ENCODE results near the gene SH2D1B. TPM values are rescaled to one million over a fixed set of nuclear protein-coding genes. Genes with fewer than 3 reads are reported as not detected.

SH2D1B gene
- total and polyA plus RNA-seq, 5 experiments from 2014 or later: 0.10 to 5.9 (median 0.29) TPM

GRCh38 chr1:162396201-162396906 lies 15.6 kb downstream of the SH2D1B start:
- H3K4me3 Mint-ChIP-seq: no peak overlapping the region
- ATAC-seq: no peak
- H3K36me3 Mint-ChIP-seq: no peaks in the 10 kb centered on the region
- H3K4me1 Mint-ChIP-seq: peaks cover 0 to 13% (median 4%) of the 10 kb centered on the region in 4 donors
- no peak for DNase-seq
- H3K27me3 Mint-ChIP-seq: peaks cover 6 to 45% (median 20%) of the 10 kb centered on the region in 5 donors
- H3K27ac Mint-ChIP-seq: no peak overlapping the region
- H3K9me3 Mint-ChIP-seq: no peaks in the 10 kb centered on the region
- POLR2A ChIA-PET: no interaction called here

- DNase-seq: peak in 3 of 10 donors; percentile 4 to 12 (median 5)
- Mint-ChIP-seq H3K4me1 (peaks cover 0 to 14% (median 9%) of the 10 kb centered on the region in 4 donors), H3K27me3 (peaks cover 3 to 52% (median 21%) of the 10 kb centered on the region in 5 donors), H3K27ac (no peak overlapping the region), H3K4me3 (peak overlapping the region in 1 of 10 donors; percentile 34), H3K36me3 (no peaks in the 10 kb centered on the region), H3K9me3 (no peaks in the 10 kb centered on the region)
- POLR2A ChIA-PET: no interaction called here
- no peak for ATAC-seq
These were observed 20.0 kb downstream of the SH2D1B start for GRCh38 chr1:162391790-162392563.

DNA sequence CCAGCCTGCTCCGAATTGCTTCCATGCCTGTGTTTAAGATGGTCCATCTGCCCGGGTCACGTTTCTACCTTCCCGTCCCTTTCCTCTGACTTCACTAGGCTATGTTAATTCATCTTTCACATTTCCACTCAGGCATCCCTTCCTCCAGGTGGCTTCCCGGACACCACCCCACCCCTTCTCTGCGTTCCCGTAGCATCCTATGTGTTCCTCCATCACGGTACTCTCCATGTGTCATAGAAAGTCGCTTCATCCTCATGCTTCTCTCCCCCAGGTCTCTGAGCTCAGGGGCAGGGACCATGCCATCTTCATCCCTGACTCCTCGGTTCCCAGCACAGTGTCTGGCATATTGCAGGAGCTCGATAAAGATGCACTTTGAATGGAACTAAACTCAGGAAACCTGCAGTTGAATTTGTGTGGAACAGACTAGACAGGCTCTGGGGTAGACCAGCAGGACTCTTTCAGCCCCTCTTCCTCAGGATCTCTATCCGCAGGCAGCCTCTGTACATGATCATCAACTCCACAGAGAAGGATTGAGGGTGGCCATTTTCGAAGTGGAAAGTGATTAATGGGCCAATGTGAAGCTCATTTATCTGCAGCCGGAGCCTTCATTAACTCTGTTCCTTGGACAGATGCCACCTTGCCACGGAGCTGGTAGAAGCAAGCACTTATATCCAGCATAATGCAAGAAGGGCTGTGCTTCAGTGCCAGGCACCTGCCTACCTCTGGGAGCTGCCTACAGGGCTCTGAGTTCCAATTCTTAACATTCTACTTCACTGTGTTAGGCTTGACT lies 21.3 kb downstream of the SH2D1B start:
- ATAC-seq (no peak), DNase-seq (no peak)
- peaks cover 0 to 14% (median 9%) of the 10 kb centered on the region in 4 donors for H3K4me1 Mint-ChIP-seq
- no peak overlapping the region for H3K4me3 Mint-ChIP-seq
- POLR2A ChIA-PET: no interaction called here
- H3K27me3 Mint-ChIP-seq: peaks cover 5 to 38% (median 20%) of the 10 kb centered on the region in 5 donors
- H3K27ac Mint-ChIP-seq: no peak overlapping the region
- no peaks in the 10 kb centered on the region for H3K9me3 Mint-ChIP-seq
- H3K36me3 Mint-ChIP-seq: no peaks in the 10 kb centered on the region

- Mint-ChIP-seq H3K36me3 (no peaks in the 10 kb centered on the region), H3K4me3 (no peak overlapping the region), H3K9me3 (no peaks in the 10 kb centered on the region), H3K27me3 (peaks cover 5 to 36% (median 20%) of the 10 kb centered on the region in 5 donors), H3K27ac (no peak overlapping the region), H3K4me1 (peaks cover 0 to 14% (median 9%) of the 10 kb centered on the region in 4 donors)
- no peak for ATAC-seq
- POLR2A ChIA-PET: no interaction called here
- no peak for DNase-seq
These were observed 22.0 kb downstream of the SH2D1B start for GRCh38 chr1:162389971-162390370.

- Mint-ChIP-seq H3K36me3 (no peaks in the 10 kb centered on the region), H3K27ac (peak overlapping the region in 1 of 10 donors; percentile 7), H3K4me1 (peaks cover 0 to 14% (median 9%) of the 10 kb centered on the region in 4 donors), H3K9me3 (no peaks in the 10 kb centered on the region), H3K27me3 (peaks cover 5 to 36% (median 18%) of the 10 kb centered on the region in 5 donors), H3K4me3 (peak overlapping the region in 1 of 10 donors; percentile 24)
- ATAC-seq (no peak), DNase-seq (no peak)
- POLR2A ChIA-PET: no interaction called here
These were observed 22.7 kb downstream of the SH2D1B start for GRCh38 chr1:162389021-162389818.

GRCh38 chr1:162388615-162389014 lies 23.3 kb downstream of the SH2D1B start:
- H3K4me3 Mint-ChIP-seq: no peak overlapping the region
- no peaks in the 10 kb centered on the region for H3K9me3 Mint-ChIP-seq
- POLR2A ChIA-PET: no interaction called here
- no peak for ATAC-seq
- H3K36me3 Mint-ChIP-seq: no peaks in the 10 kb centered on the region
- no peak for DNase-seq
- peaks cover 0 to 14% (median 9%) of the 10 kb centered on the region in 4 donors for H3K4me1 Mint-ChIP-seq
- peaks cover 5 to 35% (median 18%) of the 10 kb centered on the region in 5 donors for H3K27me3 Mint-ChIP-seq
- H3K27ac Mint-ChIP-seq: no peak overlapping the region

DNA sequence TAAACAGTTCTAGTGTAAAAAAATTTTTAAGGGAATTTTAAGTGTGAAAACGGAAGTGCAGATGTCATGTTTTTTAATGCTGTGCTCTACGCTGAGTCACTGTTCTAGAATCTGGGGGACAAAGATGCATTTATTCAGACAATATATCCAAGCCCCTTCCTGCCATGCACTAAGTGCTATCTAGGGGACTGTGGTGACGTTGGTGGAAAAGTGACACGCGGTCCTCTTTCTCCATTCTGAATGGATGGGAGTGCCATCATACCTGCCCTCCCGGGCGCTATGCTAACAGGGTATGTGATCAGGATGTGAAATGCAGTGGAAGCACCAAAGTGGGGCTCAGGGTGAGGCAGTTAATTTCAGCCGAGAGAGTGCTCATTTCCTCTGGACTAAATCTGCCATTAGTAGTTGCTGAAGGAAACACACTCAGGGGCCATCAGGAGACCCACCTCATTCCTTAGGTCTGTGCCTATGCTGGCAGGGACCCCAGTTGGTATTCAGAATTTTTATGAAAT lies 23.8 kb downstream of the SH2D1B start:
- ATAC-seq (no peak), DNase-seq (no peak)
- Mint-ChIP-seq H3K36me3 (no peaks in the 10 kb centered on the region), H3K27me3 (peaks cover 2 to 30% (median 18%) of the 10 kb centered on the region in 5 donors), H3K4me1 (peaks cover 0 to 14% (median 9%) of the 10 kb centered on the region in 4 donors), H3K9me3 (no peaks in the 10 kb centered on the region), H3K27ac (no peak overlapping the region), H3K4me3 (no peak overlapping the region)
- POLR2A ChIA-PET: no interaction called here

- POLR2A ChIA-PET: no interaction called here
- peaks cover 1 to 28% (median 18%) of the 10 kb centered on the region in 5 donors for H3K27me3 Mint-ChIP-seq
- no peak overlapping the region for H3K27ac Mint-ChIP-seq
- H3K4me3 Mint-ChIP-seq: no peak overlapping the region
- H3K4me1 Mint-ChIP-seq: peaks cover 0 to 14% (median 9%) of the 10 kb centered on the region in 4 donors
- DNase-seq (no peak), ATAC-seq (no peak)
- H3K36me3 Mint-ChIP-seq: no peaks in the 10 kb centered on the region
- no peaks in the 10 kb centered on the region for H3K9me3 Mint-ChIP-seq
These were observed 24.5 kb downstream of the SH2D1B start for GRCh38 chr1:162387226-162388082.

- Mint-ChIP-seq H3K27me3 (peaks cover 0 to 28% (median 18%) of the 10 kb centered on the region in 5 donors), H3K4me1 (peaks cover 0 to 9% (median 6%) of the 10 kb centered on the region in 4 donors), H3K27ac (no peak overlapping the region), H3K4me3 (no peak overlapping the region), H3K9me3 (no peaks in the 10 kb centered on the region), H3K36me3 (no peaks in the 10 kb centered on the region)
- DNase-seq (no peak), ATAC-seq (no peak)
- POLR2A ChIA-PET: no interaction called here
These were observed 25.4 kb downstream of the SH2D1B start for GRCh38 chr1:162386292-162387225.

DNA sequence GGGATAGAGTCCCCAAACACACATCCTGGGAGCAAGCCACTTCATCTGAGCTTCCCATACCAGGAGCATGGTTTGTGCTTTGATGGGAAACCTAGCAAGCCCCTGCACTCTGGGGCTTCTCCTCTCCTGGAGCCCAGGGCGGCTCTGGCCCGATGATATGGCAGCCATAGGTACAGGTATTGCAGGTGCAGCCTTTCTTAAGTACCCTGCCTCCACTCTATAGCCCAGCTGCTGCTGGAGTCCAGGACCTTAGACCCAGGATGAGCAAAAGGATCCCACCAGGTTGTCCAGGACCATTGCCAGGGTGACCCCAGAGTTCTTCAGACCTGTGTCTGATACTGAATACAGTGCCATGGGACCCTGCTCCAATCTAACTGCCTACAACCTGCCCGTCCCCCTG lies 26.2 kb downstream of the SH2D1B start:
- Mint-ChIP-seq H3K9me3 (no peaks in the 10 kb centered on the region), H3K27ac (no peak overlapping the region), H3K27me3 (peaks cover 0 to 25% (median 16%) of the 10 kb centered on the region in 5 donors), H3K36me3 (no peaks in the 10 kb centered on the region), H3K4me3 (no peak overlapping the region), H3K4me1 (peaks cover 0 to 9% (median 6%) of the 10 kb centered on the region in 4 donors)
- DNase-seq: no peak
- POLR2A ChIA-PET: no interaction called here
- no peak for ATAC-seq

Data from naive thymus-derived CD8-positive, alpha-beta T cell (primary cell).